ENCODE results near the gene DEDD. TPM values are rescaled to one million over a fixed set of nuclear protein-coding genes. Genes with fewer than 3 reads are reported as not detected.

Gene DEDD
- total and polyA plus RNA-seq, 10 of the 15 experiments (the other 5 are each of a cell fraction or from before 2014, with no cell fraction given): 13.6 to 33.9 (median 30.3) TPM

DNA sequence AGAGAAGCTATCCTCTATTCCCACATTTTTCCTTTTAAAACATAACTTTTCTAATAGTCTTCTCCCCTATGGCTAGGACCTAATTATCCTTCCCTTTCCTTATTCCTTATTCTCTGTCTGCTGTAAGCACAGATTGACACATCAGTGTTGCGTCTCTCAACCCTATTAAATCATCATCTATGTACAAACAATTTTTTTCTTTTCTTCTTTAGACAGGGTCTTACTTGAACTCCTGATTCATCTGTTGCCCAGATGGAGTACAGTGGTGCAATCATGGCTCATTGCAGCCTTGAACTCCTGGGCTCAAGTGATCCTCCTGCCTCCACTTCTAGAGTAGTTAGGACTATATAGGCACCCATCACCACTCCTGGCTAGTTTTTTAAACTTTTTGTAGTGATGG lies 26.0 kb downstream of the DEDD start:
- no peak for TF ChIP-seq RUNX3 (IDR thresholded peaks at IDR 0.05; ENCODE audit: low read length)
- no peak for TF ChIP-seq NFYB (IDR thresholded peaks at IDR 0.05; ENCODE audit: insufficient read depth, low read depth, low read length)
- TF ChIP-seq NR2C2 (IDR thresholded peaks at IDR 0.05; ENCODE audit: borderline replicate concordance, control insufficient read depth, insufficient read length, low read depth): no peak
- no peak for TF ChIP-seq MEF2A (IDR thresholded peaks at IDR 0.05; ENCODE audit: insufficient read depth, low read depth, low read length)
- TF ChIP-seq ETV6 (conservative IDR thresholded peaks at IDR 0.05 in 1 of 2, IDR thresholded peaks at IDR 0.05 in 1 of 2; ENCODE audit: borderline replicate concordance in 1 of 2, low read depth in 1 of 2): no peak
- TF ChIP-seq HDGF (IDR thresholded peaks at IDR 0.05): no peak
- no peak for TF ChIP-seq TAF1 (IDR thresholded peaks at IDR 0.05; ENCODE audit: borderline replicate concordance, low read depth, low read length)
- no peak for TF ChIP-seq POLR2AphosphoS5 (IDR thresholded peaks at IDR 0.05; ENCODE audit: low read length)
- TF ChIP-seq MTA3 (IDR thresholded peaks at IDR 0.05; ENCODE audit: borderline replicate concordance, low read length): no peak
- TF ChIP-seq, protein P1, sequence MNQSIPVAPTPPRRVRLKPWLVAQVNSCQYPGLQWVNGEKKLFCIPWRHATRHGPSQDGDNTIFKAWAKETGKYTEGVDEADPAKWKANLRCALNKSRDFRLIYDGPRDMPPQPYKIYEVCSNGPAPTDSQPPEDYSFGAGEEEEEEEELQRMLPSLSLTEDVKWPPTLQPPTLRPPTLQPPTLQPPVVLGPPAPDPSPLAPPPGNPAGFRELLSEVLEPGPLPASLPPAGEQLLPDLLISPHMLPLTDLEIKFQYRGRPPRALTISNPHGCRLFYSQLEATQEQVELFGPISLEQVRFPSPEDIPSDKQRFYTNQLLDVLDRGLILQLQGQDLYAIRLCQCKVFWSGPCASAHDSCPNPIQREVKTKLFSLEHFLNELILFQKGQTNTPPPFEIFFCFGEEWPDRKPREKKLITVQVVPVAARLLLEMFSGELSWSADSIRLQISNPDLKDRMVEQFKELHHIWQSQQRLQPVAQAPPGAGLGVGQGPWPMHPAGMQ (IDR thresholded peaks at IDR 0.05; ENCODE audit: borderline replicate concordance): no peak
- TF ChIP-seq, protein P2, sequence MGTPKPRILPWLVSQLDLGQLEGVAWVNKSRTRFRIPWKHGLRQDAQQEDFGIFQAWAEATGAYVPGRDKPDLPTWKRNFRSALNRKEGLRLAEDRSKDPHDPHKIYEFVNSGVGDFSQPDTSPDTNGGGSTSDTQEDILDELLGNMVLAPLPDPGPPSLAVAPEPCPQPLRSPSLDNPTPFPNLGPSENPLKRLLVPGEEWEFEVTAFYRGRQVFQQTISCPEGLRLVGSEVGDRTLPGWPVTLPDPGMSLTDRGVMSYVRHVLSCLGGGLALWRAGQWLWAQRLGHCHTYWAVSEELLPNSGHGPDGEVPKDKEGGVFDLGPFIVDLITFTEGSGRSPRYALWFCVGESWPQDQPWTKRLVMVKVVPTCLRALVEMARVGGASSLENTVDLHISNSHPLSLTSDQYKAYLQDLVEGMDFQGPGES (IDR thresholded peaks at IDR 0.05): no peak
- TF ChIP-seq RBBP5 (conservative IDR thresholded peaks at IDR 0.05): no peak
- TF ChIP-seq EZH2 (IDR thresholded peaks at IDR 0.05; ENCODE audit: borderline replicate concordance, control insufficient read depth, low read depth, low read length): no peak
- Histone ChIP-seq H3K9ac (ENCODE audit: control insufficient read depth, insufficient read depth, low read length) (no peak overlapping the region), H2AFZ (ENCODE audit: control insufficient read depth, low read depth, low read length) (no peak overlapping the region), H3K9me3 (replicated peaks; ENCODE audit: control insufficient read depth, insufficient read depth, low read length) (no peaks in the 10 kb centered on the region), H3K4me1 (ENCODE audit: control insufficient read depth, insufficient read depth, low read length) (no peaks in the 10 kb centered on the region), H3K27ac (ENCODE audit: control insufficient read depth, insufficient read depth) (no peak overlapping the region), H3K79me2 (ENCODE audit: control insufficient read depth, insufficient read depth, low read length) (peaks cover 27% of the 10 kb centered on the region), H3K36me3 (ENCODE audit: control insufficient read depth in 2 of 2, insufficient read depth in 2 of 2, low read length in 1 of 2) (peaks cover 4 to 7% of the 10 kb centered on the region in 2 experiments; a peak in 3 of 4 replicates), H3K4me3 (no peak overlapping the region), H3K4me2 (ENCODE audit: control insufficient read depth, insufficient read depth) (no peak overlapping the region), H3K27me3 (replicated peaks in 1 of 2; ENCODE audit: control insufficient read depth in 2 of 2, insufficient read depth in 2 of 2, low read length in 1 of 2) (no peaks in the 10 kb centered on the region), H4K20me1 (ENCODE audit: control insufficient read depth, insufficient read depth) (no peaks in the 10 kb centered on the region)
- ChIA-PET POLR2A (no interaction called here), RAD21 (ENCODE audit: unreplicated experiment) (no interaction called here), SMC1A (ENCODE audit: uncharacterized antibody, unreplicated experiment) (interaction anchor here (0.6 kb wide), 1 partner anchor 29 kb away, joined by 3 read pairs; no protein-coding TSS in a partner anchor), CTCF (interaction anchor here (1.2 to 1.6 kb wide), 3 partner anchors 10 to 108 kb away, joined by 3 to 6 read pairs (median 4); no protein-coding TSS in a partner anchor)
- 100% methylated on average over 1 of the region's 1 CpG for WGBS (ENCODE audit: insufficient coverage, insufficient replicate concordance, low lambda C conversion rate, missing lambda C conversion rate)
- in situ Hi-C loops (cut with MboI): no loop called here
- intact Hi-C loops (cut with micrococcal nuclease; ENCODE audit: unreplicated experiment): no loop called here
- no peak for DNase-seq (ENCODE audit: low read depth, low spot score)
- no peak for FAIRE-seq
- no peak for ATAC-seq
- no TSS peak for BruUV-seq (replicated peaks)

All from GM12878 (cell line).